ENCODE measurements around the gene CATSPER3. TPM values are rescaled to one million over a fixed set of nuclear protein-coding genes. Genes with fewer than 3 reads are reported as not detected.

Gene CATSPER3
- total RNA-seq, 1 experiment from 2014 or later, result 0.37 TPM

DNA sequence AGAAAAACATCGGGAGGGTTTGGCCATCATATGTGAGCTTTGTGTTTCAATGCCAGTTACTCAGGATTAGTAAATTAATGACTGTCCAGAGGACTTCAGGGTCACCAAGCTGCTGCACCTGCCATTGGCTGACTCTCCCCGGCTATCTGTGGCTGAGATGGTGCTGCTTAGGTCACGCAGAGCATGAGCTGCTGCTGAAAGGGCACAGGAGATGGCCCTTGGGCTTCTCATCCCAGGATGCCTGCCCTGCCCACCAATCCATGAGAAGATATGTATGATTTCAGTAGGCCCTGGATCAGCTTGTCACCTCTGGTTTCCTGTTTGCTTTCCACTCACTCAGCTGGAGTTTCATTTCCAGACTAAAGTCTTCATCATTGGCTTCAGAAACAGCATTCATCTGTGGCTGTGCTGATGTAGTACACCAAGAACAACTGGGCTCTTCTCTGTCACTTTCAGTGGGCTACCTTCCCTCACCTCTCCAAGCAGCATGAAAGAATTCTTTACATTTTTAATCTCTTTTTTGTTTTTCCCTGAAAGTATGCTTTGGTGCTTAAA is 2.4 kb upstream of the CATSPER3 start (continued):
- TF ChIP-seq, protein P1, sequence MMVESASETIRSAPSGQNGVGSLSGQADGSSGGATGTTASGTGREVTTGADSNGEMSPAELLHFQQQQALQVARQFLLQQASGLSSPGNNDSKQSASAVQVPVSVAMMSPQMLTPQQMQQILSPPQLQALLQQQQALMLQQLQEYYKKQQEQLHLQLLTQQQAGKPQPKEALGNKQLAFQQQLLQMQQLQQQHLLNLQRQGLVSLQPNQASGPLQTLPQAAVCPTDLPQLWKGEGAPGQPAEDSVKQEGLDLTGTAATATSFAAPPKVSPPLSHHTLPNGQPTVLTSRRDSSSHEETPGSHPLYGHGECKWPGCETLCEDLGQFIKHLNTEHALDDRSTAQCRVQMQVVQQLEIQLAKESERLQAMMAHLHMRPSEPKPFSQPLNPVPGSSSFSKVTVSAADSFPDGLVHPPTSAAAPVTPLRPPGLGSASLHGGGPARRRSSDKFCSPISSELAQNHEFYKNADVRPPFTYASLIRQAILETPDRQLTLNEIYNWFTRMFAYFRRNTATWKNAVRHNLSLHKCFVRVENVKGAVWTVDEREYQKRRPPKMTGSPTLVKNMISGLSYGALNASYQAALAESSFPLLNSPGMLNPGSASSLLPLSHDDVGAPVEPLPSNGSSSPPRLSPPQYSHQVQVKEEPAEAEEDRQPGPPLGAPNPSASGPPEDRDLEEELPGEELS (CRISPR knock-in tag; IDR thresholded peaks at IDR 0.05), result no peak

DNA sequence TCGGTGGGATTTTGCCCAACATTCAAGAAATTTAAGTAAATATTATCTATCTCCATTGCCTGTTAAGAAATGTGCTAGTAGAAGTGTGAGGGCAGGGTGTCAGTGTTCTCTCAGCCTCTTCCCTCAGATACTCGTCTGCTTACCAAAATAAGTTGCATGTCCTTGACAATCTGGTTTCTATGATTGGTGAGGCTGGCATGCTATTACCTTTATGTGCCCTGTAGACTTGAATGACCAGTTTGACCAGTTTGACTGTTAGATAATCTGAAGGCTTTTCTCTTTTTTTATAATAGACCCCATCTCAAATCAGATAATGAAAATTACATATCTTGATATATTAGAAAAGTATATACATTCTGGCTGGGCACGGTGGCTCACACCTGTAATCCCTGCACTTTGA is 348 bp downstream of the CATSPER3 start:
- H3K27me3 Mint-ChIP-seq (ENCODE audit: low read depth), result no peaks in the 10 kb centered on the region
- H3K36me3 Mint-ChIP-seq, result no peaks in the 10 kb centered on the region
- ChIA-PET CTCF (no interaction called here), POLR2A (no interaction called here)
- TF ChIP-seq, protein P2, sequence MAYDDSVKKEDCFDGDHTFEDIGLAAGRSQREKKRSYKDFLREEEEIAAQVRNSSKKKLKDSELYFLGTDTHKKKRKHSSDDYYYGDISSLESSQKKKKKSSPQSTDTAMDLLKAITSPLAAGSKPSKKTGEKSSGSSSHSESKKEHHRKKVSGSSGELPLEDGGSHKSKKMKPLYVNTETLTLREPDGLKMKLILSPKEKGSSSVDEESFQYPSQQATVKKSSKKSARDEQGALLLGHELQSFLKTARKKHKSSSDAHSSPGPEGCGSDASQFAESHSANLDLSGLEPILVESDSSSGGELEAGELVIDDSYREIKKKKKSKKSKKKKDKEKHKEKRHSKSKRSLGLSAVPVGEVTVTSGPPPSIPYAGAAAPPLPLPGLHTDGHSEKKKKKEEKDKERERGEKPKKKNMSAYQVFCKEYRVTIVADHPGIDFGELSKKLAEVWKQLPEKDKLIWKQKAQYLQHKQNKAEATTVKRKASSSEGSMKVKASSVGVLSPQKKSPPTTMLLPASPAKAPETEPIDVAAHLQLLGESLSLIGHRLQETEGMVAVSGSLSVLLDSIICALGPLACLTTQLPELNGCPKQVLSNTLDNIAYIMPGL (CRISPR knock-in tag; IDR thresholded peaks at IDR 0.05), result no peak
- TF ChIP-seq ESRRA (CRISPR knock-in tag; IDR thresholded peaks at IDR 0.05; ENCODE audit: borderline replicate concordance), result no peak
- TF ChIP-seq CBFB (CRISPR knock-in tag; IDR thresholded peaks at IDR 0.05; ENCODE audit: low read depth), result no peak
- no peak for TF ChIP-seq NR3C1 (CRISPR knock-in tag; conservative IDR thresholded peaks at IDR 0.05; ENCODE audit: low read depth)
- no peak for TF ChIP-seq ZNF121 (CRISPR knock-in tag; IDR thresholded peaks at IDR 0.05)
- no peak for TF ChIP-seq PREB (CRISPR knock-in tag; IDR thresholded peaks at IDR 0.05; ENCODE audit: borderline replicate concordance)
- TF ChIP-seq NFATC4 (CRISPR knock-in tag; IDR thresholded peaks at IDR 0.05), result no peak
- TF ChIP-seq RORB (CRISPR knock-in tag; IDR thresholded peaks at IDR 0.05), result no peak
- no peak for TF ChIP-seq NFYB (CRISPR knock-in tag; conservative IDR thresholded peaks at IDR 0.05; ENCODE audit: low read depth)
- TF ChIP-seq ATF3 (CRISPR knock-in tag; conservative IDR thresholded peaks at IDR 0.05), result no peak
- TF ChIP-seq IRF2 (CRISPR knock-in tag; IDR thresholded peaks at IDR 0.05; ENCODE audit: borderline replicate concordance, low read depth), result no peak
- TF ChIP-seq ZNF281 (CRISPR knock-in tag; IDR thresholded peaks at IDR 0.05), result no peak
- TF ChIP-seq HMGA2 (CRISPR knock-in tag; IDR thresholded peaks at IDR 0.05), result no peak
- DNase-seq (ENCODE audit: low spot score) (no peak), ATAC-seq (no peak)
- H3K4me3 Mint-ChIP-seq, result no peak overlapping the region
- no peaks in the 10 kb centered on the region for H3K4me1 Mint-ChIP-seq
- no peaks in the 10 kb centered on the region for H3K9me3 Mint-ChIP-seq
- H3K27ac Mint-ChIP-seq, result no peak overlapping the region

- CTCF ChIA-PET, result no interaction called here
Measured at GRCh38 chr5:134969166-134969565, 1.5 kb downstream of the CATSPER3 start.

More at GRCh38 chr5:134969166-134969565, 1.5 kb downstream of the CATSPER3 start:
- TF ChIP-seq TEAD1 (CRISPR knock-in tag; IDR thresholded peaks at IDR 0.05) (no peak), PREB (CRISPR knock-in tag; IDR thresholded peaks at IDR 0.05; ENCODE audit: borderline replicate concordance) (no peak), ZNF219 (CRISPR knock-in tag; IDR thresholded peaks at IDR 0.05; ENCODE audit: borderline replicate concordance) (no peak), NR3C1 (CRISPR knock-in tag; conservative IDR thresholded peaks at IDR 0.05; ENCODE audit: low read depth) (no peak), IRF2 (CRISPR knock-in tag; IDR thresholded peaks at IDR 0.05; ENCODE audit: borderline replicate concordance, low read depth) (no peak)
- Mint-ChIP-seq H3K4me3 (no peak overlapping the region), H3K9me3 (peaks cover 5% of the 10 kb centered on the region; the same call in 1 of the 2 replicates), H3K27ac (no peak overlapping the region), H3K36me3 (peaks cover 4% of the 10 kb centered on the region), H3K4me1 (no peaks in the 10 kb centered on the region), H3K27me3 (ENCODE audit: low read depth) (no peaks in the 10 kb centered on the region)
- DNase-seq (ENCODE audit: low spot score) (no peak), ATAC-seq (no peak)
- POLR2A ChIA-PET, result no interaction called here

Data from WTC11 (cell line).